ENCODE measurements around the gene SBSN. TPM values are rescaled to one million over a fixed set of nuclear protein-coding genes. Genes with fewer than 3 reads are reported as not detected.

SBSN gene
- total RNA-seq, 1 donor, result not detected

DNA sequence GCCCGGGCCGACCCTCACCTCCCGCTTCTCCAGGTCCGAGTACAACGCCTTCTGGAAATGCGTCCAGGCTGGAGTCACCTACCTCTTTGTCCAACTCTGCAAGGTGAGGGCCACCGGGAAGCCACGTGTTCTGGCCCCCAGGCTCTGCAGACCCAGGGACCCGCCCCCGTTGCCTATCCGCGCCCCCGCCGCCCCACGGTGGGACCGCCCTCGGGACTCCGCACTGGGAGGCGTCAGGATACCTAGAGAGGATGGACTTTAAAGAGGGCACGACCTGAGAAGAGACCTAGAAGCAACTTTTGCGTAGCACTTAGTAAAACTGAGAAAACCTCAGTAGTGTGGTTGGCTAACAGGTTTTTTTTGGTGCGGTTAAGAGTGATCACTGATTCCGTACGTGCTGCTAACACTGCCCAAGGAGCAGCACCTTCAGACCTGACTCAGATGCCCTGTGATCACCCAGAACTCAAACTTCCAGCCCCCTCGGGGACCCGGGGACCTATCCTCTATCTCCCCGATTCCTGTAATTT lies 17.8 kb upstream of the SBSN start:
- DNase-seq (ENCODE audit: low read depth), result no peak
- TF ChIP-seq, protein P1, sequence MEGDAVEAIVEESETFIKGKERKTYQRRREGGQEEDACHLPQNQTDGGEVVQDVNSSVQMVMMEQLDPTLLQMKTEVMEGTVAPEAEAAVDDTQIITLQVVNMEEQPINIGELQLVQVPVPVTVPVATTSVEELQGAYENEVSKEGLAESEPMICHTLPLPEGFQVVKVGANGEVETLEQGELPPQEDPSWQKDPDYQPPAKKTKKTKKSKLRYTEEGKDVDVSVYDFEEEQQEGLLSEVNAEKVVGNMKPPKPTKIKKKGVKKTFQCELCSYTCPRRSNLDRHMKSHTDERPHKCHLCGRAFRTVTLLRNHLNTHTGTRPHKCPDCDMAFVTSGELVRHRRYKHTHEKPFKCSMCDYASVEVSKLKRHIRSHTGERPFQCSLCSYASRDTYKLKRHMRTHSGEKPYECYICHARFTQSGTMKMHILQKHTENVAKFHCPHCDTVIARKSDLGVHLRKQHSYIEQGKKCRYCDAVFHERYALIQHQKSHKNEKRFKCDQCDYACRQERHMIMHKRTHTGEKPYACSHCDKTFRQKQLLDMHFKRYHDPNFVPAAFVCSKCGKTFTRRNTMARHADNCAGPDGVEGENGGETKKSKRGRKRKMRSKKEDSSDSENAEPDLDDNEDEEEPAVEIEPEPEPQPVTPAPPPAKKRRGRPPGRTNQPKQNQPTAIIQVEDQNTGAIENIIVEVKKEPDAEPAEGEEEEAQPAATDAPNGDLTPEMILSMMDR (IDR thresholded peaks at IDR 0.05; ENCODE audit: insufficient read depth, low read depth, low read length), result no peak
- H3K4me3 ChIP-seq (ENCODE audit: low read depth, low read length), result peak overlapping the region; percentile 80

DNA sequence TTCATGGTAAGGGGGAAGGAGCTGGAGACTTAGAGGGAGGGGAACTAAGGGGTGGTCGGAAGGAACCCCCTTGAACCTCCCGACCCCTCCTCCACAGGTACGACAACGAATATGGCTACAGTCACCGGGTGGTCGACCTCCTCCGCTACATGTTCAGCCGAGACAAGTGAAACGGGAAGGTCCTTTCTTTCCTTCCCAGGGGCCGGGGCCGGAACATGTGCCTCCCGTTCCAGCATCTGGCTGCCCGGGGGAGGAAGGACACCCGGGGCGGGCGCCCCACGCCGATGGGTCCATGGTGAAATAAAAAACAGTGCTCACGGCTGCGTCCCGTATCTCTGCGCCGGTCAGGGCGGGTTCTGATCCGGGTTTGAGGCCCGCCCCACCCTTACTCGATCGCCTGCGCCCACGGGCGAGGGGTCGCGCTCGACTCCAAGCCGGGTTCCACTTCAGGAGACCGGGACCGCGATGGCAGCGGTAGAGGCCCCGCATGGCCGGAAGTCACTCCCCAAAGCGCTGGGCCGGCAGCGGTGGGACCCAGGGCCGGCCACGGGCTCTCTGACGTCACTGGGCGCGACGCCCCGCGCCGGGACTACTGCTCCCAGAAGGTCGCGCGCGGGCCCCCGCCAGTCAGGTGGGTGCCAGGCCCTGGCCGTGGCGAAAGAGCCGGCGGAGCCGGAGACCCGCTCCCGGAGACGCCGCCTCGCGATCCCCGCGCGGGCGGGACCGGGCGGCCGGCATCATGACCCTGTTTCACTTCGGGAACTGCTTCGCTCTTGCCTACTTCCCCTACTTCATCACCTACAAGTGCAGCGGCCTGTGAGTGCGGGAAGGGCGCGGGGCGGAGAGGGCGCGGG lies 17.1 kb upstream of the SBSN start, which contains the start of gene TMEM147:
TMEM147 (plus strand) TSS at position 626 of the 854 bp plus-strand sequence; CDS start at position 740, 114 bp downstream.
- TF ChIP-seq, protein P1 (IDR thresholded peaks at IDR 0.05; ENCODE audit: insufficient read depth, low read depth, low read length), result no peak
- peak within 1 kb of the TSS; percentile 80 for H3K4me3 ChIP-seq (ENCODE audit: low read depth, low read length)
- DNase-seq (ENCODE audit: low read depth), result peak; percentile 91

DNA sequence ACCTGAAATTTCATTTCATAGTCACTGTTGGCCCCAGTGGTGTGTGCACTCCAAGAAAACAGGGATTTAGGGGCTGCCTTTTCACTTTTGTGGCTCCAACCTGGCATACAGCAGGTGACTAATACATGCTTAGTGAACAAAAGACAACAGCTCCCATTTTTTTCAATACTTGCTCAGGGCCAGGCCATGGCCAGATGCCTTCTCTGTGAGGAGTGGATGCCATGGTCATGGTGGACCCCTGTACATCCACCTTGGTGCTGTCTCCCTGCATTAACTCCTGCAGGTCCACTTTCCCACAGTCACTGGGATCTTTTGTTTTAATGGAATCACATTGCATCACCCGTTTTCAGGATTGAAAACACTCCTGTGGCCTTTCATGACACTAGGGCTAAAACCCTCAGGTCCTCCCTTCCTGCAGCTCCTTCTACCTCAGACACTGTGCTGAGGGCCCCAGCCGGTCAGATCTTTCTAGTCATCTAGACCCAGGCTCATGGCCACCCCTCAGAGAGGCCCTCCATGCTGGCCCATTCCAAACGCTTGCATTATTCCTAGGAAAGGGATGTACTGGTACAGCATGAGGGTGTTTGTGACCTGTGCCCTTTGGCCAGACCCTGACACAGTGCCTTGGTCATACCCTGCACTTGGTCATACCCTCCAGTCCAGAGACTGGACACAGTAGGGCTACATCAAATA lies 16.1 kb upstream of the SBSN start:
- no peak for DNase-seq (ENCODE audit: low read depth)
- peak overlapping the region; percentile 80 for H3K4me3 ChIP-seq (ENCODE audit: low read depth, low read length)
- TF ChIP-seq, protein P1 (IDR thresholded peaks at IDR 0.05; ENCODE audit: insufficient read depth, low read depth, low read length), result no peak

DNA sequence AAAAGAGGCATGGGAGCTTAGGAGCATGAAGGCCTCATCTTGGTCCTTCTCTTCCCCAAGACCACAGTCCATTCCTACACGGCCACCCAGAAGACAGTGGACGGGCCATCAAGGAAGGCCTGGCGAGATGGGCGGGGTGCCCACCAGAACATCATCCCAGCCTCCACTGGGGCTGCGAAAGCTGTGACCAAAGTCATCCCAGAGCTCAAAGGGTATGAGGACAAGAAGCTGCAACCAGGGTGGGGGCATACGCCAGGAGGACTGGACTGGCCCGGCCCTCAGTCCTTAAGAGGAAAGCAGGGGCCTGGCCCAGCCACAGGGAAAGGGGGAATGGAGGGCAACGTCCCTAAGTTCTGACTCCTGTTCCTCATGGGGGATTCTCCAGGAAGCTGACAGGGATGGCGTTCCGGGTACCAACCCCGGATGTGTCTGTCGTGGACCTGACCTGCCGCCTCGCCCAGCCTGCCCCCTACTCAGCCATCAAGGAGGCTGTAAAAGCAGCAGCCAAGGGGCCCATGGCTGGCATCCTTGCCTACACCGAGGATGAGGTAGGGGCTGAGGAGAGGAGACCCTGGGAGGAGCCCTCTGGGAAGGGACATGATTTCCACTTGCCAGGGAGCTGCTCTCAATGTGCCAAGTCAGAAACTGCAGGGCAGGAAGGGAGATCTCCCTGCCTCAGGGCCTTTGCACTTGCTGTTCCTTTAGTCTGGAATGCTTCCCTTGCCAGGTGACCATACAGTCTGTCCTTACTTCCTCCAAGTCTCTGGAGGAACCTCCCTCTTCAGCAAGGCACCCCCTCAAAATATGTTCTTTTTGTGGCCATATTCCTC lies 15.4 kb upstream of the SBSN start:
- TF ChIP-seq, protein P1 (IDR thresholded peaks at IDR 0.05; ENCODE audit: insufficient read depth, low read depth, low read length), result no peak
- no peak for DNase-seq (ENCODE audit: low read depth)
- no peak overlapping the region for H3K4me3 ChIP-seq (ENCODE audit: low read depth, low read length)

DNA sequence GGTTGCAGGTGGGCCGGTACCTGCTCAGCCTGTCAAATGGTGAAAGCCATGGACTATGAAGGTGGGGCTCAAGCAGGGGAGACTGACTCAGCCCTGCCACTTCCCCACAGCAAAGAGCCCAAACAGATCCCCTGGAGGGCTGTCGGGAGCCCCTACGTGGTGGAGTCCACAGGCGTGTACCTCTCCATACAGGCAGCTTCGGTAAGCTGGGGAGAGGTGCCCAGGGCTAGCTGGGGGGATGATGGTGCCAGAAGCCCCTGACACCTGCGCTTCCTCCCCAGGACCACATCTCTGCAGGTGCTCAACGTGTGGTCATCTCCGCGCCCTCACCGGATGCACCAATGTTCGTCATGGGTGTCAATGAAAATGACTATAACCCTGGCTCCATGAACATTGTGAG lies 14.1 kb upstream of the SBSN start:
- no peak for DNase-seq (ENCODE audit: low read depth)
- TF ChIP-seq, protein P1 (IDR thresholded peaks at IDR 0.05; ENCODE audit: insufficient read depth, low read depth, low read length), result no peak
- no peak overlapping the region for H3K4me3 ChIP-seq (ENCODE audit: low read depth, low read length)

DNA sequence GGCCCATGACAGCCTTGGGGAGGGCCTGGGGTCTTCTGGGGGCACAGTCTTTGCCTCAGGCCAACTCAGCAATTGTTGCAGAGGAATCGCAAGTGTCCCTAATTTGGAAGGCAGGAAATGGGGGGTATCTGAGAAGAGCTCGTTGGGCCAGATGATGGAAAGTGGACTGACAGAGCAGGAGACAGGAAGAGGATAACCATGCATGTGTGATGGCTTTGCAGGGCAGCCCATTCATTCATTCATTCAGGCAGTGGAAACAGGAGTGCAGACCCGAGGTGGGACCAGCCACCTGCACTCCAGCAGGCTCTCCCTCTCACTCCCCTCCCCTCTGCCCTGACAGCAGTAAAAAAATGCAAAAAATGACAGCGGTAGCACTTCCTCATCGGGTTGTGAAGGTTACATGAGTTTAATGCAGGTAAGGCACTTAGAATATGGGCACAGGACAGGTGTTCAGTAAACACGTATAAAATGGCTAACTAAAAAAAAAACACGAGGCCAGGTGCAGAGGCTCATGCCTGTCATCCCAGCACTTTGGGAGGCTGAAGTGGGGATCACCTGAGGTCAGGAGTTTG lies 12.3 kb upstream of the SBSN start:
- TF ChIP-seq, protein P1 (IDR thresholded peaks at IDR 0.05; ENCODE audit: insufficient read depth, low read depth, low read length), result no peak
- DNase-seq (ENCODE audit: low read depth), result no peak
- H3K4me3 ChIP-seq (ENCODE audit: low read depth, low read length), result no peak overlapping the region

All from fibroblast of villous mesenchyme (primary cell).